Osteocyte (in vitro differentiated cells): ENCODE measurements around the gene COX11. TPM values are rescaled to one million over a fixed set of nuclear protein-coding genes. Genes with fewer than 3 reads are reported as not detected.

Experiments used
- DNase-seq: peaks from one replicate; pipeline ENCODE4 v3.0.0; 2021; ENCODE audit warnings: mixed read lengths; ENCODE audit not compliant: unreplicated experiment; ENCODE audit errors: extremely low spot score
- H3K27ac Mint-ChIP-seq: one replicate; pipeline ENCODE4 v1.8.0; 2021; ENCODE audit warnings: mild to moderate bottlenecking, mixed read lengths; ENCODE audit not compliant: unreplicated experiment
- H3K27me3 Mint-ChIP-seq: one replicate; pipeline ENCODE4 v1.8.0; 2021; ENCODE audit warnings: mixed read lengths; ENCODE audit not compliant: unreplicated experiment
- H3K36me3 Mint-ChIP-seq: one replicate; pipeline ENCODE4 v1.8.0; 2021; ENCODE audit warnings: mixed read lengths; ENCODE audit not compliant: unreplicated experiment
- H3K4me1 Mint-ChIP-seq: one replicate; pipeline ENCODE4 v1.8.0; 2021; ENCODE audit warnings: mixed read lengths; ENCODE audit not compliant: unreplicated experiment
- H3K4me3 Mint-ChIP-seq: one replicate; pipeline ENCODE4 v1.8.0; 2021; ENCODE audit warnings: mild to moderate bottlenecking, moderate library complexity, mixed read lengths; ENCODE audit not compliant: unreplicated experiment
- H3K9me3 Mint-ChIP-seq: one replicate; pipeline ENCODE4 v1.8.0; 2021; ENCODE audit warnings: mixed read lengths; ENCODE audit not compliant: unreplicated experiment
- CTCF ChIP-seq: fragments of 200-600 bp; sonication (generic); IDR thresholded peaks from 2 replicates; pipeline ENCODE4 v1.5.0; 2021; ENCODE audit warnings: antibody characterized with exemption, mild to moderate bottlenecking, moderate library complexity
- total RNA-seq: library from RNA; stranded (reverse); gene quantifications from 2 replicates; pipeline ENCODE4 v1.2.1, GENCODE V29; 2021

The COX11 gene
- total RNA-seq, 1 donor from 2014 or later: 57.8 TPM

GRCh38 chr17:54941285-54941684 is 27.2 kb downstream of the COX11 start:
- Mint-ChIP-seq H3K4me1 (peaks cover 13% of the 10 kb centered on the region), H3K36me3 (peaks cover 29% of the 10 kb centered on the region), H3K27ac (no peak overlapping the region), H3K4me3 (no peak overlapping the region), H3K9me3 (no peaks in the 10 kb centered on the region), H3K27me3 (no peaks in the 10 kb centered on the region)
- TF ChIP-seq CTCF: no peak
- DNase-seq: no peak

- H3K27ac Mint-ChIP-seq: no peak overlapping the region
- no peaks in the 10 kb centered on the region for H3K27me3 Mint-ChIP-seq
- no peak overlapping the region for H3K4me3 Mint-ChIP-seq
- peaks cover 54% of the 10 kb centered on the region for H3K36me3 Mint-ChIP-seq
- no peak for DNase-seq
- H3K9me3 Mint-ChIP-seq: no peaks in the 10 kb centered on the region
- no peak for TF ChIP-seq CTCF
- peaks cover 9% of the 10 kb centered on the region for H3K4me1 Mint-ChIP-seq
Measured at GRCh38 chr17:54937426-54937825, 31.0 kb downstream of the COX11 start.

- H3K4me1 Mint-ChIP-seq: peaks cover 13% of the 10 kb centered on the region
- H3K27me3 Mint-ChIP-seq: no peaks in the 10 kb centered on the region
- no peaks in the 10 kb centered on the region for H3K9me3 Mint-ChIP-seq
- H3K36me3 Mint-ChIP-seq: peaks cover 56% of the 10 kb centered on the region
- no peak for DNase-seq
- no peak for TF ChIP-seq CTCF
- no peak overlapping the region for H3K27ac Mint-ChIP-seq
- H3K4me3 Mint-ChIP-seq: no peak overlapping the region
Measured at GRCh38 chr17:54937018-54937417, 31.4 kb downstream of the COX11 start.

GRCh38 chr17:54935471-54935870 is 33.0 kb downstream of the COX11 start:
- TF ChIP-seq CTCF: no peak
- H3K27ac Mint-ChIP-seq: no peak overlapping the region
- H3K4me1 Mint-ChIP-seq: peaks cover 16% of the 10 kb centered on the region
- peaks cover 54% of the 10 kb centered on the region for H3K36me3 Mint-ChIP-seq
- no peaks in the 10 kb centered on the region for H3K27me3 Mint-ChIP-seq
- no peaks in the 10 kb centered on the region for H3K9me3 Mint-ChIP-seq
- DNase-seq: no peak
- H3K4me3 Mint-ChIP-seq: no peak overlapping the region

- H3K4me3 Mint-ChIP-seq: no peak overlapping the region
- DNase-seq: no peak
- no peak for TF ChIP-seq CTCF
- no peaks in the 10 kb centered on the region for H3K9me3 Mint-ChIP-seq
- H3K4me1 Mint-ChIP-seq: peaks cover 19% of the 10 kb centered on the region
- H3K27me3 Mint-ChIP-seq: no peaks in the 10 kb centered on the region
- no peak overlapping the region for H3K27ac Mint-ChIP-seq
- peaks cover 50% of the 10 kb centered on the region for H3K36me3 Mint-ChIP-seq
Measured at GRCh38 chr17:54933921-54934320, 34.5 kb downstream of the COX11 start.
